ENCODE data around the gene C13orf42.

C13orf42 gene

DNA sequence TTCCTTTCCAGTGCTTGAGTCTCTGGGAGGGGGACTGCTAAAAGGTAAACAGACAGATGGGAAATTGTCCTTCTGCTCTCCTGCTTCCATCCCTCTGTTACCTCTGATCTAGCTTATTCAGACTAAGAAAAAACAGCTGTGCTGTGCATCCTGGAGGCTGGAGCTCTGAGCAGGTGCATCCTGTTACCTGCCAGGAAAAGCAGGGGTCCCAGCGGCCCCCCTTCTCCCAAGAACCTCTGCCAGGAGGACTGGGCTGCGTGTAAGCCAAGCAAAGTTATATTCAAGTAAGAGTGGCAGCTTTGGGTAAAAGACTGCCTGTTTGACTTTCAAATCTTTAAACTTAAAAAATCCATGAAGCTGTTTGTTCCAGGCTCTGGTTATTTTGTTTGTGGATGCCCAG lies 75.1 kb downstream of the C13orf42 start:
- no peak for DNase-seq (ENCODE audit: low read depth in 1 of 2, low spot score in 1 of 2)

DNA sequence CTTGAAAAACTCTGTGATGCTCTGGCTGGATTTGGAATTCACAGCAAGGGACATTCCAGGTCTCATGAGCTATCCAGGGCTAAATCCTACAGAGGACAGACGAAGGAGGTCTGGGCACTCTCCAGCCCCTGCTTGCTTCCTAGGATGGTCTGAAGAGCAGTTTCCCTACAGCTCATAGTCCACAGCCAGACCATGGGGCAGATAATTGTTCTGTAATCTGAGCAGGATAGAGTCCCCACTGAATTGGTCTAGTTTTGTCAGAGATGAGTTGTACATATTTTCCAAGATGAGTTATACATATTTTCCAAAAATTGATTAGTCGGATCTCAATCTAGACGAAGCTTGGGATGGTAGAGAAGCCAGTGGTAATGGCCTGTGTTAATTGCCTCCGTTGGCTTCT lies 75.6 kb downstream of the C13orf42 start:
- DNase-seq (ENCODE audit: low read depth in 1 of 2, low spot score in 1 of 2), result no peak

DNA sequence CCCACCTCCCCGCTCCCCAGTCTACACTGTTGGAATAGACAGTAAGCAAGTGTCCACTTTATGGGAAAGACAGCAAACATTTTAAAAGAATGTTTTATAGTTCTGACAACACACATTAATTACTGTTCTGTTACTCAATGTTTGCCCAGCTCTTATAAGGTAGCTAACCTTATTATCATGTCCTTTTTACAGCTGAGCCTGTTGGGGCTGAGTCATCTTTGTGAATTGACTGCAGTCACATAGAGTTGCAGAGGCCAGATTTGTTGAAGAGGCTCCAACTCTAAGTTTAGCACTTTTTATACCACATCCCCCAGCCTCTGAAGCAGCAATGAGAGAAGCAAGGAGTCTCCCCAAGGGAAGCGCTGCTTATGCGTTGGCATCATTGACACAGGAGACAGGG lies 76.2 kb downstream of the C13orf42 start:
- DNase-seq (ENCODE audit: low read depth in 1 of 2, low spot score in 1 of 2), result no peak

DNA sequence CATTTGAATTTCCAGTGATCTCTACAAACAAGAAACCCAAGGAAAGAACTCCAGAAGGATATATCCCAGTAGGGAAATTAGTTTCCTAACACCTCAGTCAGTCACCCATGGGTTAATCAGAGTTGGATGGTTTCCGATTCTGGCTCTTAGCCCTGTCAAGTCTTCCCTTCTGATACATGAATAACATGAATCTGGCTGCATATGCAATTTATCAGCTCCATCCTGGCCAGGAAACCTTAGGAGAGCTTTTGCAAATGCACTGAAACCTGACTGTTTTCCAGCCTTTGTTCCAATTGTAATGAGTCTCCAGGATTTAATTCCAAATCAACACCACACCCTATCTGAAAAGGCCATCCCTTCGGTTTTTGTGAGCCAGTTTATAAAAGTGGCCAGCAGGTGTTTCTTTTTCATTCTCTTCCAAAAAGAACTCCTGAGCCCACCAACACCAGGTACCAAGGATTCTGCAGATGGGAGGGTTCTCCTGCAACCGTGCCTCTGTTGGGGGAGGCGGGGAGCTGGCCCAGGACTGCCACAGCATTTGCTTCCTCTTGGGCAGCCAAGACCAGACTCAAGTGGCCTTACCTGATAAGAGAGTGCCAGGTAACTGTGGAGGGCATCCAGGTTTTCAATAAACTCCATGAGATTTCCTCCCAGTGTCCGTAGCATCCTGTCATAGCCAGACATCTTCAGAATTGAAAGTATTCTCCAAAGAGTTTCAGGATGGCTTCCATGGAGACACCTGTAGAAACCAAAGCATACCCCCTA lies 77.5 kb downstream of the C13orf42 start:
- no peak for DNase-seq (ENCODE audit: low read depth in 1 of 2, low spot score in 1 of 2)

DNA sequence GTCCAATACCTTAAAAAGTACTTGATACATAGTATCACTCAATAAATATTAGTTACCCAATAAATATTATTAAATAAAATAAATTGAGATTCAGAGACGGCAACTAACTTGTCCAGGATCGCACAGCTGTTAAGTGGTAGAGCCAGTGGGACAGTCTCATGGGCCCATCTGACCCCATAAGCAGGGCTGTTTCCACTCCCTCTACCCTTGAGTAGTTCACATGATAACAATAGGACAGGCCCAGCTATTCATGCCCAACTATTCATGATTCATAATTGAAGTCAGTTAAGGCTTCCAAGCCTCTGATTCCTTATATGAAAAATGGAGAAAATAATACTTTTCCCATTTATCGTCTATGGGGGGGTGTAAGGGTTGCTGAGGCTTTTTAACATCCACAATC lies 78.2 kb downstream of the C13orf42 start:
- DNase-seq (ENCODE audit: low read depth in 1 of 2, low spot score in 1 of 2), result no peak
